Tibial nerve (tissue), 4 donors: Measurements from ENCODE around the gene RSBN1. TPM values are rescaled to one million over a fixed set of nuclear protein-coding genes. Genes with fewer than 3 reads are reported as not detected.

Source experiments
- DNase-seq, 2 donors: peaks; one replicate each; pipeline ENCODE4 v3.0.0-alpha.2; 2019; ENCODE audit warnings: low spot score in 2 of 2
- H3K27ac ChIP-seq, 4 donors: fragments of 200-600 bp; sonication (generic) in 3 of 4; one replicate each; pipeline ENCODE4 v1.5.1; 2017 to 2019; ENCODE audit warnings: mild to moderate bottlenecking in 1 of 4
- H3K27me3 ChIP-seq, 2 donors: fragments of 200-600 bp; sonication (generic) in 1 of 2; one replicate each; pipeline versions ENCODE4 v1.5.1 to v1.6.0; 2017 to 2019
- H3K36me3 ChIP-seq, 3 donors: fragments of 200-600 bp; sonication (generic); one replicate each; pipeline ENCODE4 v1.5.1; 2018 to 2019
- H3K4me1 ChIP-seq, 4 donors: fragments of 200-600 bp; sonication (generic) in 3 of 4; one replicate each; pipeline ENCODE4 v1.5.1; 2017 to 2019
- H3K4me3 ChIP-seq, 4 donors: fragments of 200-600 bp; sonication (generic) in 3 of 4; one replicate each; pipeline ENCODE4 v1.5.1; 2017 to 2019; ENCODE audit warnings: mild to moderate bottlenecking in 1 of 4, moderate library complexity in 1 of 4
- H3K9me3 ChIP-seq, 4 donors: fragments of 200-600 bp; sonication (generic) in 3 of 4; one replicate each; pipeline ENCODE4 v1.5.1; 2017 to 2019
- EP300 ChIP-seq, 2 donors: sonication (generic); formaldehyde crosslinking; IDR thresholded peaks; one replicate each; pipeline ENCODE4 v1.6.1; 2017; ENCODE audit warnings: antibody characterized with exemption in 2 of 2, mild to moderate bottlenecking in 1 of 2
- POLR2A ChIP-seq, 2 donors: fragments of 450-650 bp; IDR thresholded peaks; one replicate each; pipeline ENCODE4 v1.6.1; 2017; ENCODE audit warnings: antibody characterized with exemption in 2 of 2, mild to moderate bottlenecking in 2 of 2, moderate library complexity in 2 of 2
- WGBS, 2 donors: methylation state at CpG; one replicate each; pipeline ENCODE4 v1.1.5; 2018; 5-methylcytosine and 5-hydroxymethylcytosine counted together
- total RNA-seq, 4 donors: library from RNA; depleted of rRNA; stranded (reverse); fragments of >200 nt; gene quantifications; one replicate each; pipeline ENCODE4 v1.1.0, GENCODE V29; 2016
- TF ChIP-seq, protein P1 (sequence below), 5 experiments: fragments of 200-600 bp in 3 of 5; fragments of 450-650 bp in 2 of 5; sonication (generic) in 3 of 5; IDR thresholded peaks; one replicate each; pipeline ENCODE4 v1.5.1; 2016 to 2019; ENCODE audit warnings: antibody characterized with exemption in 5 of 5, mild to moderate bottlenecking in 3 of 5, moderate library complexity in 2 of 5

Gene RSBN1
- total RNA-seq, 4 donors from 2014 or later: 18.9 to 33.9 (median 28.7) TPM

DNA sequence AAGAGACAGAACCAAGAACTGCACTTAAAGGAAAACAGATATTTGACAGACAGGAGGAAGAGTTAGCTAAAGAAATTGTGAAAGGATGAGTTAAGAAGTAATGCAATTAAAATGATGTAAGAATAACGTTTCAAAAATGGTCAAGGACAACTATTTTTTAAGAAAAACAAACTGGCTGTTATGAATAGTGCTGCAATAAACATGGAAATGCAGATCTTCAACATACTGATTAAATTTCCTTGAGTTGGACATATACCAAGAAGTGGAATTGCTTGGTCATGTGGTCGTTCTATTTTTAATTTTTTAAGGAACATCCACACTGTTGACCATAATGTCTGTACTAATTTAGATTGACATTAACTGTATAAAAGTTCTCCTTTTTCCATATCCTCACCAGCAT lies 29.9 kb downstream of the RSBN1 start:
- H3K27me3 ChIP-seq: no peaks in the 10 kb centered on the region
- WGBS, 2 donors: 22 to 29% methylated on average over 2 of the region's 2 CpGs
- TF ChIP-seq POLR2A (IDR thresholded peaks at IDR 0.05) (no peak), EP300 (IDR thresholded peaks at IDR 0.05) (no peak)
- TF ChIP-seq, protein P1, sequence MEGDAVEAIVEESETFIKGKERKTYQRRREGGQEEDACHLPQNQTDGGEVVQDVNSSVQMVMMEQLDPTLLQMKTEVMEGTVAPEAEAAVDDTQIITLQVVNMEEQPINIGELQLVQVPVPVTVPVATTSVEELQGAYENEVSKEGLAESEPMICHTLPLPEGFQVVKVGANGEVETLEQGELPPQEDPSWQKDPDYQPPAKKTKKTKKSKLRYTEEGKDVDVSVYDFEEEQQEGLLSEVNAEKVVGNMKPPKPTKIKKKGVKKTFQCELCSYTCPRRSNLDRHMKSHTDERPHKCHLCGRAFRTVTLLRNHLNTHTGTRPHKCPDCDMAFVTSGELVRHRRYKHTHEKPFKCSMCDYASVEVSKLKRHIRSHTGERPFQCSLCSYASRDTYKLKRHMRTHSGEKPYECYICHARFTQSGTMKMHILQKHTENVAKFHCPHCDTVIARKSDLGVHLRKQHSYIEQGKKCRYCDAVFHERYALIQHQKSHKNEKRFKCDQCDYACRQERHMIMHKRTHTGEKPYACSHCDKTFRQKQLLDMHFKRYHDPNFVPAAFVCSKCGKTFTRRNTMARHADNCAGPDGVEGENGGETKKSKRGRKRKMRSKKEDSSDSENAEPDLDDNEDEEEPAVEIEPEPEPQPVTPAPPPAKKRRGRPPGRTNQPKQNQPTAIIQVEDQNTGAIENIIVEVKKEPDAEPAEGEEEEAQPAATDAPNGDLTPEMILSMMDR (IDR thresholded peaks at IDR 0.05): no peak
- H3K4me1 ChIP-seq: peaks cover 6 to 54% (median 23%) of the 10 kb centered on the region in 4 donors
- H3K36me3 ChIP-seq: no peaks in the 10 kb centered on the region
- no peaks in the 10 kb centered on the region for H3K9me3 ChIP-seq
- no peak for DNase-seq
- H3K27ac ChIP-seq: no peak overlapping the region
- H3K4me3 ChIP-seq: no peak overlapping the region

DNA sequence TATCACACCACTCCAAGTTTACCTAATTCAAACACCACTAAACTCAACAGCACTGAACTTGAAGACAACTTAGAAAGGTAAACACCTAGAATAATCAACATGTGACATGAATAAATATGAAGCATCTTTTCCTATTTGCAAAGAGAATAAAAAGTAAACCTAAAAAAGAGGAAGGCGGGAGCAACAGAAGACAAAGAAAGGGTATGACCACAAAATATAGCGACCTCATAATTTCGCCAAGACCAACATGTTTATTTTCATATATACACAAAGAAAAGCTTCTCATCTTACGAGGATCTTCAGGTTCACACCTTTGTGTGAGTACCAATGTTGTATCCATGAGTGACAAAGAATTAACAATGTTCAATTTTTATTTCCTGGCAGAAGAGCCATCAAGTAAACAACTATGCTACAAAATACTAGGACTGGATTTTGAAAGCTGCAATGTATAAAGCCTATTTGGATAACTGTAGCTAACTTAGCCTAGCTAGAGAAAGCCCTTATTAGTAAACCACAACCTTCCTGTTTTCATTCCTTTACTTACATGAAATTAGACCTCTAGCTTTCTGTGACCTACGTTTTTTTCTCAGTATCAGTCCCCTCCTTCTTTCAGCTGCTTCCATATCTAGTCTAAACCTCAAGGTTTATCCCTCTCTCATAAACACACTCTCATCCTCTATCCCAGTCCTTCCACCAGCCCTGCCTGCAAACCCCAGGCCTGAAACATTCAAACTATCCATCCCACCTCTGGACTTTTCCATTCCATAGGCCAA lies 31.7 kb downstream of the RSBN1 start:
- no peak overlapping the region for H3K4me3 ChIP-seq
- no peaks in the 10 kb centered on the region for H3K27me3 ChIP-seq
- no peak for DNase-seq
- TF ChIP-seq EP300 (IDR thresholded peaks at IDR 0.05) (no peak), POLR2A (IDR thresholded peaks at IDR 0.05) (no peak)
- TF ChIP-seq, protein P1 (IDR thresholded peaks at IDR 0.05): no peak
- peaks cover 6 to 51% (median 23%) of the 10 kb centered on the region in 4 donors for H3K4me1 ChIP-seq
- no peaks in the 10 kb centered on the region for H3K9me3 ChIP-seq
- H3K36me3 ChIP-seq: peaks cover 0 to 17% (median 0%) of the 10 kb centered on the region in 3 donors
- WGBS, 2 donors: 77 to 85% methylated on average over 5 of the region's 5 CpGs
- peak overlapping the region in 1 of 4 donors; percentile 3 for H3K27ac ChIP-seq

DNA sequence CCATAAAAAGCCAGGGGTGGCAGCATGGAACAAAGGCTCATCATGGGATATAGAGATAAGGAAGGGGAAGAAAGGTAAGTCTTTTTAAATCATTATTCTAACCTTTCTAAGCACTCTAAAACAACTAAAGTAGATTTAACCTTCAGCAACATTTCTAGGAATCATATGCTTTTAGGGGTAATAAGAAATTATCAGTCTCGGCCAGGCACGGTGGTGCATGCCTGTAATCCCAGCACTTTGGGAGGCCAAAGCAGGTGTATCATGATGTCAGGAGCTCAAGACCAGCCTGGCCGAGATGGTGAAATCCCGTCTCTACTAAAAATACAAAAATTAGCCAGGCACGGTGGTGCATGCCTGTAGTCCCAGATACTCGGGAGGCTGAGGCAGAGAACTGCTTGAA lies 32.7 kb downstream of the RSBN1 start:
- Histone ChIP-seq H3K4me1 (peaks cover 6 to 43% (median 23%) of the 10 kb centered on the region in 4 donors), H3K4me3 (no peak overlapping the region), H3K9me3 (no peaks in the 10 kb centered on the region), H3K27me3 (no peaks in the 10 kb centered on the region), H3K36me3 (peaks cover 0 to 27% (median 0%) of the 10 kb centered on the region in 3 donors), H3K27ac (no peak overlapping the region)
- WGBS, 2 donors: 95 to 99% methylated on average over 6 of the region's 6 CpGs
- TF ChIP-seq POLR2A (IDR thresholded peaks at IDR 0.05): no peak
- TF ChIP-seq, protein P1 (IDR thresholded peaks at IDR 0.05): no peak
- no peak for TF ChIP-seq EP300 (IDR thresholded peaks at IDR 0.05)
- no peak for DNase-seq

DNA sequence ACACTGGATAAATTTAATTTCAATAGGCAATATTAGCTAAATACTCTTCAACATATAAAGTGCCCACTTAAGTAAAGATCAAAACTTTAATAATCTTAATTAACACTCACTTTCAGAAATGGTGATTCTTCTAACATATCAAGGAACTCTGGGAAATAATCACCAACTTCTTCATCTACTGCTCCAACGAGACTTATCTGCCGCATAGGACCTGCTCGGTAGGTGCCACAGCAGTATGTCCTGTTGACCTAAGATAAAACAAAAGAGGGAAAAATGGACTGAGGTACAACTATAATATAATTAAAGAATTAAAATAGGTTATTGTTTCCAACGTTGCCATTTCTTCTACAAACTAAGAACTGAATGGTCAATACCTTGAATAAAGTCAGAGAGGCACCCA lies 34.7 kb downstream of the RSBN1 start:
- 84 to 87% methylated on average over 4 of the region's 4 CpGs for WGBS, 2 donors
- H3K9me3 ChIP-seq: no peaks in the 10 kb centered on the region
- TF ChIP-seq EP300 (IDR thresholded peaks at IDR 0.05) (no peak), POLR2A (IDR thresholded peaks at IDR 0.05) (no peak)
- TF ChIP-seq, protein P1 (IDR thresholded peaks at IDR 0.05): no peak
- H3K27me3 ChIP-seq: no peaks in the 10 kb centered on the region
- no peak overlapping the region for H3K27ac ChIP-seq
- peaks cover 0 to 42% (median 0%) of the 10 kb centered on the region in 3 donors for H3K36me3 ChIP-seq
- peaks cover 0 to 23% (median 5%) of the 10 kb centered on the region in 4 donors for H3K4me1 ChIP-seq
- DNase-seq: no peak
- no peak overlapping the region for H3K4me3 ChIP-seq

DNA sequence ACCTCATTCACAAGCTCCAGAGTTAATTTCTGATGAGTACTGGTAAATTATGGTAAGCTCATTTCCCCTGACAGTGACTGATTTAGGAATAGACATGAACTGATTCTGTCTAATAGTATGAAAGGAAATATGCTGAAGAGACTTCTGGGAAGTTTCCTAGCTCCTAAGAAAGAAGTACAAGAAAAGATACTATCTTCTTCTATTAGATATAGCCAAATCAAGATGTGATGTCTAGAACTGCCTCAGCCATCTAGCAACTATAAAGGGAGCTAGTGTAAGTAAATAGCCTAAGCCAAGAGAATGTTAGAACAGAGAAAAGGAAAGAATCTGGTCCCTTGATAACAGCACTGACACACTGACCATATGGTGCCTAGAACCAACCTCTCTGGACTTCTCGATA lies 42.2 kb downstream of the RSBN1 start:
- Histone ChIP-seq H3K36me3 (peaks cover 0 to 49% (median 10%) of the 10 kb centered on the region in 3 donors), H3K4me3 (no peak overlapping the region), H3K9me3 (no peaks in the 10 kb centered on the region), H3K27ac (no peak overlapping the region), H3K4me1 (peaks cover 0 to 23% (median 2%) of the 10 kb centered on the region in 4 donors), H3K27me3 (no peaks in the 10 kb centered on the region)
- no peak for TF ChIP-seq EP300 (IDR thresholded peaks at IDR 0.05)
- TF ChIP-seq POLR2A (IDR thresholded peaks at IDR 0.05): no peak
- TF ChIP-seq, protein P1 (IDR thresholded peaks at IDR 0.05): no peak
- WGBS, 2 donors: 73 to 89% methylated on average over 1 of the region's 1 CpG
- DNase-seq: no peak
